MM.1S (cell line): Measurements from ENCODE around the gene YLPM1.

Experiments used
- CTCF ChIP-seq: fragments of 300-600 bp; sonication (generic); IDR thresholded peaks from 2 replicates; pipeline ENCODE4 v1.5.1; 2016; ENCODE audit warnings: antibody characterized with exemption, low read length, mixed read lengths
- EZH2 ChIP-seq: fragments of 300-600 bp; sonication (generic); optimal IDR thresholded peaks from 2 replicates; pipeline ENCODE3; 2017; ENCODE audit warnings: low read depth, mild to moderate bottlenecking, antibody characterized with exemption, low read length, mixed read lengths
- EZH2phosphoT487 ChIP-seq: fragments of 300-600 bp; sonication (generic); IDR thresholded peaks from 2 replicates; pipeline ENCODE4 v1.6.1; 2018; ENCODE audit warnings: antibody characterized with exemption, low read length

- TF ChIP-seq CTCF, result no peak
- no peak for TF ChIP-seq EZH2
- TF ChIP-seq EZH2phosphoT487, result no peak
These were observed 102.0 kb downstream of the YLPM1 start for GRCh38 chr14:74865156-74865555.
